ENCODE results near the gene DEFB115. TPM values are rescaled to one million over a fixed set of nuclear protein-coding genes. Genes with fewer than 3 reads are reported as not detected.

DEFB115 gene
- total RNA-seq, 1 experiment from 2014 or later: not detected

DNA sequence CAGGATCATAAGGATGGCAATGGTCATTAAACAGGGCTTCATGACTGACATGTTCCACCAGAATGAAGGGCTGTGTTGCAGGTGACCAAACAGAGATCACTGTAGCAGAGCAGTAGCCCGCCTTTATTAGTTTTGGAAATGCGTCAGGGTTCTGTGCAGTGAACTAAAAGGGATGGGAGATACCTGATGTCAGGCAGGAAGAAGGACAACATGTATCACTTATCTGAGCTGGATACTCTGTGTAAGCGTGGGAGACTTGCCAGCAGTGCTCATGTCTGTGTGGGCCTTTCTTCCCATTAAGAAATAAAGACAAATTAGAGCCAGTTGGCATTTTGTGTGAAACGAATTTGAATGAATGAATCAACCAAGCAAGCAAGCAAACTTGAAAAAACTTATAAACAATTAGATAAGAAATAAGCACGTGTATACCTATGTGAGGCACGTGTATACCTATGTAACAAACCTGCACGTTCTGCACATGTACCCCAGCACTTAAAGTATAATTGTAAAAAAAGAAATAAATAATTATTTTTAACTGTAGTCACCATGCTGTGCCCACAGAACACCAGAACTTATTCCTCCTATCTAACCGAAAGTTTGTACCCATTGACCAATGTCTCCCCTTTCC is 51.2 kb downstream of the DEFB115 start, which contains the start of gene DEFB116:
Gene DEFB116 (minus strand): TSS at position 51 of the 628 bp plus-strand sequence. CDS start 0 bp downstream, at position 51.
- H4K5ac ChIP-seq (ENCODE audit: insufficient read length, low read depth, low read length): no peak within 1 kb of the TSS
- H2BK20ac ChIP-seq (ENCODE audit: low read depth, low read length, poor library complexity, severe bottlenecking): no peak within 1 kb of the TSS
- Mint-ChIP-seq H3K27me3 (ENCODE audit: low read depth) (0 out of 2 replicates have a peak, but pooled peaks cover 2% of the 10 kb centered on the region), H3K27ac (no peak within 1 kb of the TSS; a peak in 1 of 7 replicates), H3K4me1 (no peaks in the 10 kb centered on the region), H3K36me3 (ENCODE audit: insufficient read depth in 1 of 3, low read depth in 3 of 3) (peaks cover 0 to 35% (median 12%) of the 10 kb centered on the region in 3 experiments; a peak in 5 of 7 replicates), H3K9me3 (peaks cover 90 to 93% of the 10 kb centered on the region in 2 experiments), H3K4me3 (no peak within 1 kb of the TSS)
- H3K9ac ChIP-seq (ENCODE audit: extremely low read depth, insufficient read length, low read length): no peak within 1 kb of the TSS
- H2BK120ac ChIP-seq (ENCODE audit: low read depth, low read length, poor library complexity, severe bottlenecking): no peak within 1 kb of the TSS
- H2BK15ac ChIP-seq (ENCODE audit: low read depth, low read length): no peak within 1 kb of the TSS
- DNase-seq: no peak
- H2BK12ac ChIP-seq (ENCODE audit: insufficient read length, low read depth, low read length): no peak within 1 kb of the TSS
- no peak within 1 kb of the TSS for H3K4me2 ChIP-seq (ENCODE audit: insufficient read depth, insufficient read length, low read length)
- no peaks in the 10 kb centered on the region for H4K20me1 ChIP-seq (ENCODE audit: control insufficient read depth, insufficient read depth, insufficient read length)
- no peaks in the 10 kb centered on the region for H3K27me3 ChIP-seq (ENCODE audit: insufficient read depth, low read length)
- no peak within 1 kb of the TSS for H3K56ac ChIP-seq (ENCODE audit: insufficient read length, low read depth, low read length)
- H3K9me3 ChIP-seq (ENCODE audit: control insufficient read depth, low read depth, low read length): peaks cover 80% of the 10 kb centered on the region
- no CpG with 5 or more reads among the region's 8 CpGs for WGBS (ENCODE audit: extremely low coverage, insufficient read length, low lambda C conversion rate)
- TF ChIP-seq, protein P1, sequence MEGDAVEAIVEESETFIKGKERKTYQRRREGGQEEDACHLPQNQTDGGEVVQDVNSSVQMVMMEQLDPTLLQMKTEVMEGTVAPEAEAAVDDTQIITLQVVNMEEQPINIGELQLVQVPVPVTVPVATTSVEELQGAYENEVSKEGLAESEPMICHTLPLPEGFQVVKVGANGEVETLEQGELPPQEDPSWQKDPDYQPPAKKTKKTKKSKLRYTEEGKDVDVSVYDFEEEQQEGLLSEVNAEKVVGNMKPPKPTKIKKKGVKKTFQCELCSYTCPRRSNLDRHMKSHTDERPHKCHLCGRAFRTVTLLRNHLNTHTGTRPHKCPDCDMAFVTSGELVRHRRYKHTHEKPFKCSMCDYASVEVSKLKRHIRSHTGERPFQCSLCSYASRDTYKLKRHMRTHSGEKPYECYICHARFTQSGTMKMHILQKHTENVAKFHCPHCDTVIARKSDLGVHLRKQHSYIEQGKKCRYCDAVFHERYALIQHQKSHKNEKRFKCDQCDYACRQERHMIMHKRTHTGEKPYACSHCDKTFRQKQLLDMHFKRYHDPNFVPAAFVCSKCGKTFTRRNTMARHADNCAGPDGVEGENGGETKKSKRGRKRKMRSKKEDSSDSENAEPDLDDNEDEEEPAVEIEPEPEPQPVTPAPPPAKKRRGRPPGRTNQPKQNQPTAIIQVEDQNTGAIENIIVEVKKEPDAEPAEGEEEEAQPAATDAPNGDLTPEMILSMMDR (conservative IDR thresholded peaks at IDR 0.05): no peak
- no peak within 1 kb of the TSS for H2BK5ac ChIP-seq (ENCODE audit: insufficient read length, low read length)
- H3T11ph ChIP-seq (ENCODE audit: low read length): no peak within 1 kb of the TSS
- H2AFZ ChIP-seq (ENCODE audit: low read length): no peak within 1 kb of the TSS
- no peaks in the 10 kb centered on the region for H3K79me1 ChIP-seq (ENCODE audit: insufficient read depth, low read depth, low read length, poor library complexity, severe bottlenecking)
- no peak within 1 kb of the TSS for H3K18ac ChIP-seq (ENCODE audit: insufficient read length, low read depth, low read length)
- H4K91ac ChIP-seq (ENCODE audit: insufficient read length, low read depth, low read length): no peak within 1 kb of the TSS
- H3K14ac ChIP-seq (ENCODE audit: insufficient read depth, low read length): no peak within 1 kb of the TSS
- H3K23ac ChIP-seq (ENCODE audit: insufficient read length, low read depth, low read length): no peak within 1 kb of the TSS
- no peaks in the 10 kb centered on the region for H3K4me1 ChIP-seq (ENCODE audit: insufficient read depth, low read length)
- H3K4ac ChIP-seq (ENCODE audit: low read depth, low read length): no peak within 1 kb of the TSS
- H3K23me2 ChIP-seq (ENCODE audit: insufficient read length, low read depth, low read length, poor library complexity, severe bottlenecking): no peaks in the 10 kb centered on the region
- H4K8ac ChIP-seq (replicated peaks; ENCODE audit: insufficient read length, low read depth, low read length): no peak within 1 kb of the TSS
- H3K79me2 ChIP-seq (ENCODE audit: insufficient read depth, low read length): no peaks in the 10 kb centered on the region
- H3K27ac ChIP-seq (ENCODE audit: insufficient read length, low read depth, low read length): no peak within 1 kb of the TSS
- no peak within 1 kb of the TSS for H2AK5ac ChIP-seq (ENCODE audit: insufficient read length, low read length)

Other genes with a start within 250 kb of the DEFB115 start
- gene DEFB116, start 50.9 kb downstream of the DEFB115 start, total RNA-seq (2021): not detected in 2 replicates
- not detected in 2 replicates for gene DEFB118, start 110.9 kb downstream of the DEFB115 start, total RNA-seq (2021)
- not detected in 2 replicates for gene DEFB119, start 132.9 kb downstream of the DEFB115 start, total RNA-seq (2021)
- not detected in 2 replicates for gene DEFB121, start 148.6 kb downstream of the DEFB115 start, total RNA-seq (2021)
- gene DEFB123, start 183.0 kb downstream of the DEFB115 start, total RNA-seq (2021): not detected in 2 replicates
- not detected in 2 replicates for gene DEFB124, start 217.5 kb downstream of the DEFB115 start, total RNA-seq (2021)
- not detected in 2 replicates for gene REM1, start 217.6 kb downstream of the DEFB115 start, total RNA-seq (2021)